Body of pancreas (tissue), 4 donors: Measurements from ENCODE around the gene RAB44. TPM values are rescaled to one million over a fixed set of nuclear protein-coding genes. Genes with fewer than 3 reads are reported as not detected.

Source experiments
- ATAC-seq: fragments of 150-250 bp; one replicate; pipeline ENCODE4 v1.9.1; 2016
- DNase-seq, 4 donors: peaks; one replicate each; pipeline ENCODE4 v3.0.0-alpha.2; 2019
- H3K27ac ChIP-seq, 4 donors: fragments of 200-600 bp; sonication (generic); 1 replicate in 3 of 4; 2 replicates in 1 of 4; pipeline versions ENCODE4 v1.5.1 to v1.6.1; 2016 to 2019; ENCODE audit warnings: mild to moderate bottlenecking in 1 of 4, mixed read lengths in 1 of 4, moderate library complexity in 1 of 4
- H3K27me3 ChIP-seq, 2 donors: fragments of 200-600 bp; sonication (generic); one replicate each; pipeline ENCODE4 v1.6.0; 2016; ENCODE audit warnings: mild to moderate bottlenecking in 1 of 2
- H3K36me3 ChIP-seq, 2 donors: fragments of 200-600 bp; sonication (generic); replicated peaks in 1 of 2; 2 replicates each; pipeline ENCODE4 v1.5.1; 2016; ENCODE audit warnings: low read depth in 2 of 2; ENCODE audit not compliant: insufficient read depth in 1 of 2
- H3K4me1 ChIP-seq: fragments of 200-600 bp; sonication (generic); one replicate; pipeline ENCODE4 v1.6.0; 2016
- H3K4me3 ChIP-seq, 2 donors: fragments of 200-600 bp; sonication (generic); 1 replicate in 1 of 2; 2 replicates in 1 of 2; pipeline ENCODE4 v1.5.1; 2016 to 2019
- H3K9me3 ChIP-seq, 3 donors: fragments of 200-600 bp; sonication (generic); 1 replicate in 2 of 3; 2 replicates in 1 of 3; pipeline ENCODE4 v1.5.1; 2016
- POLR2A ChIP-seq, 3 donors: fragments of 450-650 bp; IDR thresholded peaks; one replicate each; pipeline ENCODE4 v1.6.1; 2016; ENCODE audit warnings: antibody characterized with exemption in 3 of 3, mild to moderate bottlenecking in 2 of 3
- WGBS, 2 donors: methylation state at CpG; one replicate each; pipeline ENCODE4 v1.1.5; 2017; 5-methylcytosine and 5-hydroxymethylcytosine counted together
- intact Hi-C: fragments of 100-400 bp; cut with DNase I; formaldehyde crosslinking; loops from one replicate; pipeline ENCODE4 v1.15.1; 2023
- total RNA-seq, 2 donors: library from RNA; depleted of rRNA; stranded (reverse); fragments of >200 nt; gene quantifications; one replicate each; pipeline ENCODE4 v1.1.0, GENCODE V29; 2016
- TF ChIP-seq, protein P1 (sequence below), 7 experiments: fragments of 450-650 bp in 4 of 7; fragments of 200-600 bp in 3 of 7; sonication (generic) in 3 of 7; IDR thresholded peaks; one replicate each; pipeline ENCODE4 v1.5.1; 2016 to 2019; ENCODE audit warnings: antibody characterized with exemption in 7 of 7

RAB44 gene
- total RNA-seq, 2 donors from 2014 or later: 0.26 TPM; not detected in 1

GRCh38 chr6:36758516-36759147 is 61.0 kb downstream of the RAB44 start:
- Histone ChIP-seq H3K4me1 (peaks cover 11% of the 10 kb centered on the region), H3K9me3 (no peaks in the 10 kb centered on the region), H3K36me3 (no peaks in the 10 kb centered on the region), H3K27ac (no peak overlapping the region), H3K27me3 (no peaks in the 10 kb centered on the region), H3K4me3 (no peak overlapping the region)
- DNase-seq (peak in 2 of 4 donors; percentile 34 to 67), ATAC-seq (peak; percentile 39)
- intact Hi-C loops: no loop called here
- TF ChIP-seq POLR2A (IDR thresholded peaks at IDR 0.05): no peak
- TF ChIP-seq, protein P1, sequence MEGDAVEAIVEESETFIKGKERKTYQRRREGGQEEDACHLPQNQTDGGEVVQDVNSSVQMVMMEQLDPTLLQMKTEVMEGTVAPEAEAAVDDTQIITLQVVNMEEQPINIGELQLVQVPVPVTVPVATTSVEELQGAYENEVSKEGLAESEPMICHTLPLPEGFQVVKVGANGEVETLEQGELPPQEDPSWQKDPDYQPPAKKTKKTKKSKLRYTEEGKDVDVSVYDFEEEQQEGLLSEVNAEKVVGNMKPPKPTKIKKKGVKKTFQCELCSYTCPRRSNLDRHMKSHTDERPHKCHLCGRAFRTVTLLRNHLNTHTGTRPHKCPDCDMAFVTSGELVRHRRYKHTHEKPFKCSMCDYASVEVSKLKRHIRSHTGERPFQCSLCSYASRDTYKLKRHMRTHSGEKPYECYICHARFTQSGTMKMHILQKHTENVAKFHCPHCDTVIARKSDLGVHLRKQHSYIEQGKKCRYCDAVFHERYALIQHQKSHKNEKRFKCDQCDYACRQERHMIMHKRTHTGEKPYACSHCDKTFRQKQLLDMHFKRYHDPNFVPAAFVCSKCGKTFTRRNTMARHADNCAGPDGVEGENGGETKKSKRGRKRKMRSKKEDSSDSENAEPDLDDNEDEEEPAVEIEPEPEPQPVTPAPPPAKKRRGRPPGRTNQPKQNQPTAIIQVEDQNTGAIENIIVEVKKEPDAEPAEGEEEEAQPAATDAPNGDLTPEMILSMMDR (IDR thresholded peaks at IDR 0.05): no peak
- 48 to 49% methylated on average over 15 of the region's 15 CpGs for WGBS, 2 donors

GRCh38 chr6:36759148-36759759 is 61.6 kb downstream of the RAB44 start:
- no peak for TF ChIP-seq POLR2A (IDR thresholded peaks at IDR 0.05)
- TF ChIP-seq, protein P1 (IDR thresholded peaks at IDR 0.05): peak; percentile 87 to 100 (median 96)
- Histone ChIP-seq H3K27me3 (no peaks in the 10 kb centered on the region), H3K9me3 (no peaks in the 10 kb centered on the region), H3K4me1 (peaks cover 11% of the 10 kb centered on the region), H3K36me3 (no peaks in the 10 kb centered on the region), H3K4me3 (no peak overlapping the region), H3K27ac (no peak overlapping the region)
- intact Hi-C loops: no loop called here
- 4 to 6% methylated on average over 8 of the region's 8 CpGs for WGBS, 2 donors
- DNase-seq: peak; percentile 80 to 88 (median 85)
- peak; percentile 94 for ATAC-seq

DNA sequence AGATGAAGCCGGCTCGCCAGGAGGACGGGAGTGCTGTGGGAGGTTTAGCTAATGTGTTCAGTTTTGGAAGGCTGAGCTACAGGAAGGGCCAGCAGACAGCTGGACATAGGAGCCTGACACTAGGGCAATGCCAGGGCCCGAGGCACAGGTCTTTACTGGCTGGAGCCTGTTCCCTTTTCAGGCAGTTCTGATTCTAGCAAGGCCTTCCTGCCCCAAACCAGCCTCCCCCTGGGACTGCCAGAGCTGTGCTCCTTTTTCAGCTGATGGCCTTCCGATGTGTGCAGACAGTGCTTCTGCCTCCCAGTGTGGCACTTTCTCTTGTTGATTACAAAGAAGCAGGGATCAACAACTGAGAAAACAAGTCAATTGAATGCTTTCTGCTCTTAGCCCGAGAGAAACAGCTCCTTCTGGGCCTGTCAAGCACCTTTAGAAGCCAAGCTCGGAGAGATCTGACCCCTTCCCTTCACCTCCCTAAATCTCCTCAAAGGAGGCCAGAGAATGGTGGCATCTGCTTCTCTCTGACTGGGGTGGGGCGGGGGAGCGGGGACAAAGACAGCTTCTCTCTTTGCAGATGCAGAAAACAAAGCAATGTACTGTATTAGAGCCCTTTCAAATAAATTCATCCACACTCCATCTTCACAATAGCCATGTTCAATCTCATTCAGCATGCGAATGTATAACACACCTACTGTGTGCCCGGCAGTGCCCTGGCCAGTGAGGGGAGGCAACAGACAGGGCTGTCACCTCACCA is 63.2 kb downstream of the RAB44 start:
- DNase-seq (no peak), ATAC-seq (no peak)
- 75 to 79% methylated on average over 11 of the region's 11 CpGs for WGBS, 2 donors
- no peak overlapping the region for H3K4me3 ChIP-seq
- no peak overlapping the region for H3K27ac ChIP-seq
- intact Hi-C loops: loop anchor here (10.0 kb wide), 2 partner anchors 414 to 444 kb away; partner anchors contain the start of gene PIM1
- H3K4me1 ChIP-seq: peaks cover 11% of the 10 kb centered on the region
- no peaks in the 10 kb centered on the region for H3K9me3 ChIP-seq
- H3K27me3 ChIP-seq: no peaks in the 10 kb centered on the region
- TF ChIP-seq POLR2A (IDR thresholded peaks at IDR 0.05): no peak
- TF ChIP-seq, protein P1 (IDR thresholded peaks at IDR 0.05): no peak
- H3K36me3 ChIP-seq: no peaks in the 10 kb centered on the region

GRCh38 chr6:36762123-36762522 is 64.5 kb downstream of the RAB44 start:
- Histone ChIP-seq H3K9me3 (no peaks in the 10 kb centered on the region), H3K4me3 (no peak overlapping the region), H3K27me3 (no peaks in the 10 kb centered on the region), H3K36me3 (no peaks in the 10 kb centered on the region), H3K4me1 (peaks cover 11% of the 10 kb centered on the region), H3K27ac (no peak overlapping the region)
- TF ChIP-seq POLR2A (IDR thresholded peaks at IDR 0.05): no peak
- TF ChIP-seq, protein P1 (IDR thresholded peaks at IDR 0.05): no peak
- intact Hi-C loops: loop anchor here (10.0 kb wide), 2 partner anchors 413 to 443 kb away; partner anchors contain the start of gene PIM1
- DNase-seq (no peak), ATAC-seq (no peak)
- WGBS, 2 donors: 87 to 88% methylated on average over 7 to 11 of the region's 11 CpGs
